Measurements from ENCODE around the gene GUCA1A. TPM values are rescaled to one million over a fixed set of nuclear protein-coding genes. Genes with fewer than 3 reads are reported as not detected.

The GUCA1A gene
- total RNA-seq, 2 donors from 2014 or later = not detected

DNA sequence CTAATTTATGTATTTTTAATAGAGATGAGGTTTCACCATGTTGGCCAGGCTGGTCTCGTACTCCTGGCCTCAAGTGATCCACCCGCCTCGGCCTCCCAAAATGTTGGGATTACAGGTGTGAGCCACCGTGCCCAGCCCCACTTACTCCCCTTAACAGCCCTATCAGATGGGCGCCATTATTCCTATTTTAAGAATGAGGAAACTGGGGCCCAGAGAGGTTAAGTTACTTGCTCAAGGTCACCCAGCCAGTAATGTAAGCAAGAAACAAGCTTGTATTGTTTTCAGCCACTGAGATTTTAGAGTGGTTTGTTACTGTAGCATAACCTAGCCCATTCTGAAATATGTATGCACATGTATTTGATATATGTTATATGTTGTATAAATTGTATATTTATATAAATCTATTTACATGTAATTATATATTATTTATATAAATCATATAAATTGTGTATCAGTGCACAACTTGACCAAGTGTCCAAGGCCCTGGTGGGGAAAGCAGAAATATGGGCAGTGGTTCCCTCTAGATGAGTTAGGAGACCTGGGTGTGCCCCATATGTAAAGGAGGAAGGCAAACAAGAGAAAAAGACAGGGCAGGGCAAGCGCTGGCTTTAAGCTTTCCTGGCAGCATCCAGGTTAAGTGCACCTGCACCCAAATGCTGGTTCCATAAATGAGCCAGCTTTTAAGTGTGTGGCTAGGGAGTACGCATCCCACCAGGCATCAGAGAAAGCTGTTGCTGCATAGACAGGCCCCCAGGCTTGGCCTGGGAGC is 1.2 kb upstream of the GUCA1A start:
- Histone ChIP-seq H3K4me3 (no peak overlapping the region), H3K9me3 (no peaks in the 10 kb centered on the region), H3K36me3 (no peaks in the 10 kb centered on the region), H3K27ac (no peak overlapping the region), H3K27me3 (no peaks in the 10 kb centered on the region), H3K4me1 (no peaks in the 10 kb centered on the region)
- TF ChIP-seq, protein P1, sequence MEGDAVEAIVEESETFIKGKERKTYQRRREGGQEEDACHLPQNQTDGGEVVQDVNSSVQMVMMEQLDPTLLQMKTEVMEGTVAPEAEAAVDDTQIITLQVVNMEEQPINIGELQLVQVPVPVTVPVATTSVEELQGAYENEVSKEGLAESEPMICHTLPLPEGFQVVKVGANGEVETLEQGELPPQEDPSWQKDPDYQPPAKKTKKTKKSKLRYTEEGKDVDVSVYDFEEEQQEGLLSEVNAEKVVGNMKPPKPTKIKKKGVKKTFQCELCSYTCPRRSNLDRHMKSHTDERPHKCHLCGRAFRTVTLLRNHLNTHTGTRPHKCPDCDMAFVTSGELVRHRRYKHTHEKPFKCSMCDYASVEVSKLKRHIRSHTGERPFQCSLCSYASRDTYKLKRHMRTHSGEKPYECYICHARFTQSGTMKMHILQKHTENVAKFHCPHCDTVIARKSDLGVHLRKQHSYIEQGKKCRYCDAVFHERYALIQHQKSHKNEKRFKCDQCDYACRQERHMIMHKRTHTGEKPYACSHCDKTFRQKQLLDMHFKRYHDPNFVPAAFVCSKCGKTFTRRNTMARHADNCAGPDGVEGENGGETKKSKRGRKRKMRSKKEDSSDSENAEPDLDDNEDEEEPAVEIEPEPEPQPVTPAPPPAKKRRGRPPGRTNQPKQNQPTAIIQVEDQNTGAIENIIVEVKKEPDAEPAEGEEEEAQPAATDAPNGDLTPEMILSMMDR (IDR thresholded peaks at IDR 0.05) = no peak
- DNase-seq (ENCODE audit: low spot score) = no peak

- Histone ChIP-seq H3K4me1 (no peaks in the 10 kb centered on the region), H3K36me3 (no peaks in the 10 kb centered on the region), H3K27me3 (no peaks in the 10 kb centered on the region), H3K9me3 (no peaks in the 10 kb centered on the region), H3K4me3 (no peak overlapping the region), H3K27ac (no peak overlapping the region)
- no peak for DNase-seq (ENCODE audit: low spot score)
- TF ChIP-seq, protein P1 (IDR thresholded peaks at IDR 0.05) = no peak
These were observed 2.7 kb downstream of the GUCA1A start for GRCh38 chr6:42175860-42176259.

DNA sequence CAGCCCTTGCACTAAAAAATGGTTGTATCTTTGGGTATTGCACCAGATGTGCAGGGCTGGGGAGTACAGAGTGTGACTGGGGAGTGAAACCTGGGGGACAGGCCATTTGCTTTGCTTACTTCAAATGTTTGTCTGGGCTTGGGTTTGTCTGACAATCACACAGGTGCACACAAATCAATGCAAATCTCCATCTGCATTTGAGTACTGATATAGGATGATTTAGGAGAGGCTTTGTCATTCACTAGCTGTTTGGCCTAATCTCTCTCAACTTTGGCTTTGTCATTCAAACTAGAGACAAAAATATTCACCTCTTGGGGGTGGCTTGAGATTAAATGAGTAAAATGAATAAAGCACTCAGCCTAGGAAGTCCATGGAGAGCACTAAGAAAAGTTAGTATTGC is 3.8 kb downstream of the GUCA1A start:
- TF ChIP-seq, protein P1 (IDR thresholded peaks at IDR 0.05) = no peak
- H3K9me3 ChIP-seq = no peaks in the 10 kb centered on the region
- H3K36me3 ChIP-seq = no peaks in the 10 kb centered on the region
- no peaks in the 10 kb centered on the region for H3K4me1 ChIP-seq
- no peak overlapping the region for H3K4me3 ChIP-seq
- no peak for DNase-seq (ENCODE audit: low spot score)
- H3K27me3 ChIP-seq = no peaks in the 10 kb centered on the region
- H3K27ac ChIP-seq = no peak overlapping the region

- no peak for DNase-seq (ENCODE audit: low spot score)
- Histone ChIP-seq H3K27ac (no peak overlapping the region), H3K27me3 (no peaks in the 10 kb centered on the region), H3K4me1 (no peaks in the 10 kb centered on the region), H3K9me3 (no peaks in the 10 kb centered on the region), H3K36me3 (no peaks in the 10 kb centered on the region), H3K4me3 (no peak overlapping the region)
- TF ChIP-seq, protein P1 (IDR thresholded peaks at IDR 0.05) = no peak
These were observed 4.6 kb downstream of the GUCA1A start for GRCh38 chr6:42177514-42178364.

DNA sequence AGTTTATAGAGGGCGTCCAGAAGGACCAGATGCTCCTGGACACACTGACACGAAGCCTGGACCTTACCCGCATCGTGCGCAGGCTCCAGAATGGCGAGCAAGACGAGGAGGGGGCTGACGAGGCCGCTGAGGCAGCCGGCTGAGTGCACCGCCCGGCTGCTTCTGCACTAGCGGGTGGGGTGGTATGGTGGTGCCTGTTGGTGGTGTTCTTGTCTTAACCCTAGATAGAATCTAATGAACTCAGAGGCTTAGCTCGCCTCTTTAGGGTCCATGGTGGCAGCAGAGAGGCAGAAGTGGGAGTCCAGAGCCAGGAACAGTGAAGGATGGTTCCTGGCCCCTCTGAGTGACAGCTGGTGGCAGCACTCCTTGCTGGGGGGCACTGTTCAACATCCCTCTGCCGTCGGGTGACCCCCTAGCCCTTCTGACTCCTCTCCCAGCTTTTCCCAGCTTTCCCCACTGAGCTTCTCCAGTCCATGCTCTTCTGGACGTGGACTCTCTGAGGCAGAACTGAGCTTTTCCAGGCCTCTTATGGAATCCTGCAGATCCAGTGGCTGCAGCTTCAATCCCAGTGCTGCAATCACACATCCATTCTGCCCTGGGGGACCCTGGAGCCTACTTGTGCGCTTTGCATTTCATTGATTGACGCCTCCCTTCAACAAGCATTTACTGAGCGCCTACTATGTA is 6.2 kb downstream of the GUCA1A start:
- no peaks in the 10 kb centered on the region for H3K9me3 ChIP-seq
- DNase-seq (ENCODE audit: low spot score) = no peak
- no peaks in the 10 kb centered on the region for H3K27me3 ChIP-seq
- no peak overlapping the region for H3K27ac ChIP-seq
- H3K4me3 ChIP-seq = no peak overlapping the region
- no peaks in the 10 kb centered on the region for H3K36me3 ChIP-seq
- no peaks in the 10 kb centered on the region for H3K4me1 ChIP-seq
- TF ChIP-seq, protein P1 (IDR thresholded peaks at IDR 0.05) = no peak
